GM18870 (cell line): Measurements from ENCODE around the gene NUCKS1.

Experiments used
- ATAC-seq: cut with Tn5 transposase; IDR thresholded peaks from one replicate; pipeline ENCODE4 v1.9.1; 2021; ENCODE audit warnings: moderate library complexity; ENCODE audit not compliant: unreplicated experiment

The NUCKS1 gene

GRCh38 chr1:205672395-205672889, 77.5 kb downstream of the NUCKS1 start:
- ATAC-seq, result no peak

GRCh38 chr1:205670611-205671430, 79.2 kb downstream of the NUCKS1 start:
- no peak for ATAC-seq

DNA sequence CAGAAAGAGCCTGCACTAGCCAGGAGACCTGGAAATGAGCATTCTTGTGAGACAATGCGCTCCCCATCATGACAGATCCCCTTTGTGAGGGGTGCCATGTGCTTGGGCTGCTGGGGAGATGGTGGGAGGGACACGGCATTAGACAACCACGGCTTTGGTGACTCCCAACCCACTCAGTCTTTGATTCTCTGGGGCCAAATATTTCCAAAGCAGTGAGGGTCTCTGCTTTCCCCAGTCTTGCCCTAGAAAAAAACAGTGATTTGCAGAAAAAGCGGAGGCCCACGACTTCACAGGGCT, 79.9 kb downstream of the NUCKS1 start:
- no peak for ATAC-seq

- no peak for ATAC-seq
These were observed 80.4 kb downstream of the NUCKS1 start for GRCh38 chr1:205669341-205670149.

DNA sequence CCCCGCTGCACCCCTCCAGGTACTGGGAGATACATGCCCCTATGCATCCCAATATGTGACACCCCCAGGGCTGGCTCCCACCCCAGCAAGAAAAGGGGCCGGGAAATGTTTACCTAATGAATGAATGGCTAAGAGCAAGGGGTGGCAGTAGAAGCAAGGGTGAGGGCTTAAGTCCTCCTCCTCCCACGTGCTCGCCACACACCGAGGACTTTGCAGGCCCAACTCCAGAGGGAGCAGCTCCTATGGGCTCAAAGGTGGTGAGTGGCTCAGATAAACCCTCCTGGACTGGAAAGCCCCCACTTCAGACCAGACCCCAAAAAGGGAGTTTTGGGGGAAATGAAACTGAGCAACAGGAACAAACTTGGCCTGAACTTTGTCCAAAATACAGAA, 81.0 kb downstream of the NUCKS1 start:
- ATAC-seq, result no peak

DNA sequence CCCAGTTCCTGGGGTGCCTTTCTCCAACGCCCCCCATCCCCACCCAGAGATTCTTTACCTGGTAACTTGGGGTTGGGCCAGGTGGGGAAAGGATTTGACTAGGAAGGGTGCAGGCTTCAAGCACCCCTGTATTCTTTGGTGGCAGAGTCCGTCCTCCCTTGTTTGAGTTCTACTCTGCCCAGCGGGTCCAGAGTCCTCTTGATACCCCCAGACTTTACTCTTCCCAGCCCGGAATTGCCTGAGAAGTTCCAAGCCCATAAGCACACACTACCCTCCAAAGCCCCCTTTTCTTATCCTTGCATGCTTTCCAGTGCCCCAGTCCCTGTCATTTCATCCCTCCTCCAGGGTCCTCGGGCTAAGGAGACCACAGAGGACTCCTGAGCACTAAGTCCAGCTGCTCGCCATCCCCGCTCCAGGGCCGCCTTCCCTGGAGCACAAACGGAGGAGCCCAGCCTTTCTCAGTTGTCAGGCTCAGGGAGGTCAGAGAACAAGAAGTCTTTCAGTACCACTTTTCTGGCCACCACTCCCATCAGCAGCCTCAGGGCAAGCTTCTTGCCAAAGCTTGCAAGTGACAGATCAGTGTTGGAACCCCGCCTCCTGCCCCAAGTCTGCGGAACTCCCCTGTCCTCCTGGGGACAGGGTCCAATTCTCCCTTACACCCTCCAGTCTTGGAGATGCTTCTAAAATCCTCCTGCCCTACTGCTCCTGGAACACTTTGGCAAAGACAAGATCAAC, 81.9 kb downstream of the NUCKS1 start:
- no peak for ATAC-seq

DNA sequence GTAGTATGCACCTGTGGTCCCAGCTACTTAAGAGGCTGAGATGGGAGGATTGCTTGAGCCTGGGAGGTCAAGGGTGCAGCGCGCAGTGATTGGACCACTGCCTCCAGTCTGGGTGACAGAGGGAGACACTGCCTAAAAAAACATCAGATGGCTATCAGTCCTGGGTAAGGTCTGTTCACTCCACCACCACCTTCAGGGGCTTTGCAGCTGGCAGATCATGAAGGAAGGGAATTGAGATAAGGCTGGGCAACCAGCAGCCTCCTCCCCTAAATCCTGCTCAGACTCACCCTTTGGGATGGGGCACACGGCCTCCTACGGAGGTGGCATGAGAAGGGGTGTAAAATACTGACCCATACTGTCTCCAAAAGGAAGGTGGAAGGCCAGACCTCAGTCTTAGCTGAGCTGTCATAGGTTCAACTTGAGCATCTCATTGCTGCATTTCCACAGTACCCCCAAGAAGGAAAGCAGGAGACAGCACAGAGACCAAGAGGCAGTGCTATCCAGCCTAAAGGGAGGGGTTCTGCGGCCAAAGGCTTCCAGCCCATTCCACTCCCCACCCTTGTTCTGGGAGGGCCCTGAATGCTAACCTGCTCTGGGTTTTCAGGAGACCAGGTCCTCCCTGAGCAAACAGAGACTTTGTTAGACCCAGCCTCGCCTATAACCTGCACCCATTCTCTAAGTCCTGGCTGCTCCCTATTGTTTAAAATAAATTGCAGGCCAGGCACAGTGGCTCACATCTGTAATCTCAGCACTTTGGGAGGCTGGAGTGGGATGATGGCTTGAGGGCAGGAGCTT, 83.4 kb downstream of the NUCKS1 start:
- no peak for ATAC-seq

DNA sequence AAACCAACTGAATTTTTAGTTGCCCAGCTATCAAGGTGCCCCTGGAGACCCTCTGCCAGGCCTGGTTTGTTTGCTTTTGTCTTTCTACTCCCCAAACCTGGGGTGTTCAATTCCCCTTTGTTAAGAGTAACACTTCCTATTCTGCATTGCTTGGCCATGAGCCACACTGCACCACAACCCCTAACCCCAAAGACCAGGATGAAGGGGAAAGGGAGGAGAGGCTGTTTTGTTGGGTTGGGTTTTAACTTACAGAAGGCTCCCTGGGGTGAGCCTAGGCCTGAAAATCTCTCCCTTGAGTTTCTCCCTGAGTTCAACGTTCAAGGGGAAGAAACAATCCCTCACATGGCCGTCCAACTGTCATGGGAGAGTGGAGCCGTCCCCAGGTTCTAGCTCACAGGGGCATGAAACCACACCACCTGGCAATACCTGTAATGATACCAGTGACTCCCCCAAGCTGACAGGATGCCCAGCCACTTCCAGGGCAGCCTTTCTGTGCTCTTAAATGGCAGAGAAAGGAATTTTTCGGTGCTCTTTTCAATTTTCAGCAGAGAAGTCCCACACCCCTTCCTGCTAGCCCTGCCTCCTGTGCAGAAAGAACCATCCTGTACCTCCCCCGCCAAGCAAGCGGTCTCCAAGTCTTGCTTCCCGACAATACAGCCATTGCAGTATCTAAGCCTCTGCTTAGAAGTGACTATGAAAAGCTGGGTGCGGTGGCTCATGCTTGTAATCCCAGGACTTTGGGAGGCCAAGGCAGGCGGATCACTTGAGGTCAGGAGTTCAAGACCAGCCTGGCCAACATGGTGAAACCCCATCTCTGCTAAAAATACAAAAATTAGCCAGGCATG, 84.6 kb downstream of the NUCKS1 start:
- no peak for ATAC-seq

GRCh38 chr1:205664399-205665017, 85.5 kb downstream of the NUCKS1 start:
- no peak for ATAC-seq

DNA sequence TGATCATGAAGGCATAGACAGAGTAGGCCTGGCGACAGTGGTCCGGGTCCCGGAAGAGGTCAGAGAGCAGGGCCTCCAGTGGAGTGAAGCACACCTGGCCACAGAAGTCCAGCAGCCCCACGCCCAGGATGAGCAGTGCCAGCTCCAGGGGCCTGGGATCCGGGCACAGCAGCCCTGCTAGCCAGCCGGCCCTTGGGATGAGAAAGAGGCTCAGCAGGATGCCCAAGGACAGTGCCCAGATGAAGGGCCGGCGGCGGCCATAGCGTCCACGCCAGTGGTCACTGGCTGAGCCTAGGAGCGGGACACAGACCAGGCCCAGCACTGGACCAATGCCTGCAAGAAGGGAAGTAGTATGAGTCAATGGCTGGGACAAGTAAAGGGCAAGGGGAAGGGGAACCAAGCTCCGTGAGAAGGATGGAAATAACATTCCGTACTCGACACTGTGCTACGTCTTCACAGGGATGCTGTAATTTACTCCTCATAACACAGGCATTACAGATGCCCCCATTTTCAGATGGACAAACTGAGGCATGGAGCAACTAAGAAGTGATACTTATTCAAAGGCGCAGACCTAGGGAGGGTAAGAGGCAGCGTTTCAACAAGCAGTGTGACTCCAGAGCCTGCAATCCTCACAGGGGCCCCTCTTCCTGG, 86.6 kb downstream of the NUCKS1 start:
- ATAC-seq, result no peak
